ENCODE results near the gene RHOXF1.

GRCh38 chrX:120144178-120144844, 28.6 kb upstream of the RHOXF1 start:
- TF ChIP-seq CTCF (IDR thresholded peaks at IDR 0.05; ENCODE audit: insufficient read depth, low read depth, low read length): no peak
- TF ChIP-seq EZH2 (IDR thresholded peaks at IDR 0.05; ENCODE audit: insufficient read depth, low read length): no peak
